Peyer's patch (tissue), 4 donors: ENCODE data around the gene RBM20. TPM values are rescaled to one million over a fixed set of nuclear protein-coding genes. Genes with fewer than 3 reads are reported as not detected.
"Not testable (repeated sequence)": the region's sequence is repeated elsewhere in the genome, so short reads cannot be mapped to it uniquely, and the experiment has no call there.

ENCODE experiments used
- DNase-seq, 3 donors: peaks; one replicate each; pipeline ENCODE4 v3.0.0-alpha.2; 2017 to 2019
- H3K27ac ChIP-seq, 4 donors: fragments of 200-600 bp; sonication (generic); one replicate each; pipeline ENCODE4 v1.5.1; 2016 to 2019
- H3K27me3 ChIP-seq, 2 donors: fragments of 200-600 bp; sonication (generic); one replicate each; pipeline ENCODE4 v1.5.1; 2019
- H3K36me3 ChIP-seq, 3 donors: fragments of 200-600 bp; sonication (generic); one replicate each; pipeline ENCODE4 v1.5.1; 2016 to 2019
- H3K4me1 ChIP-seq, 4 donors: fragments of 200-600 bp; sonication (generic); one replicate each; pipeline ENCODE4 v1.5.1; 2016 to 2019
- H3K4me3 ChIP-seq, 4 donors: fragments of 200-600 bp; sonication (generic); 1 replicate in 3 of 4; 2 replicates in 1 of 4; pipeline ENCODE4 v1.5.1; 2016 to 2019; ENCODE audit warnings: mild to moderate bottlenecking in 1 of 4
- H3K9me3 ChIP-seq, 4 donors: fragments of 200-600 bp; sonication (generic); one replicate each; pipeline ENCODE4 v1.5.1; 2016 to 2019; ENCODE audit warnings: mild to moderate bottlenecking in 1 of 4
- POLR2A ChIP-seq, 2 donors: fragments of 450-650 bp; IDR thresholded peaks; one replicate each; pipeline ENCODE4 v1.5.1; 2017; ENCODE audit warnings: antibody characterized with exemption in 2 of 2, mild to moderate bottlenecking in 2 of 2, moderate library complexity in 2 of 2
- total RNA-seq, 4 donors: library from RNA; depleted of rRNA; stranded (reverse); fragments of >200 nt; gene quantifications; one replicate each; pipeline ENCODE4 v1.1.0, GENCODE V29; 2016
- TF ChIP-seq, protein P1 (sequence below), 6 experiments: fragments of 450-650 bp in 4 of 6; fragments of 200-600 bp in 2 of 6; sonication (generic) in 1 of 6; IDR thresholded peaks; one replicate each; pipeline ENCODE4 v1.5.1; 2017 to 2019; ENCODE audit warnings: antibody characterized with exemption in 6 of 6, mild to moderate bottlenecking in 3 of 6, moderate library complexity in 1 of 6

Gene RBM20
- total RNA-seq, 4 donors from 2014 or later: 0.80 to 4.1 (median 1.2) TPM

DNA sequence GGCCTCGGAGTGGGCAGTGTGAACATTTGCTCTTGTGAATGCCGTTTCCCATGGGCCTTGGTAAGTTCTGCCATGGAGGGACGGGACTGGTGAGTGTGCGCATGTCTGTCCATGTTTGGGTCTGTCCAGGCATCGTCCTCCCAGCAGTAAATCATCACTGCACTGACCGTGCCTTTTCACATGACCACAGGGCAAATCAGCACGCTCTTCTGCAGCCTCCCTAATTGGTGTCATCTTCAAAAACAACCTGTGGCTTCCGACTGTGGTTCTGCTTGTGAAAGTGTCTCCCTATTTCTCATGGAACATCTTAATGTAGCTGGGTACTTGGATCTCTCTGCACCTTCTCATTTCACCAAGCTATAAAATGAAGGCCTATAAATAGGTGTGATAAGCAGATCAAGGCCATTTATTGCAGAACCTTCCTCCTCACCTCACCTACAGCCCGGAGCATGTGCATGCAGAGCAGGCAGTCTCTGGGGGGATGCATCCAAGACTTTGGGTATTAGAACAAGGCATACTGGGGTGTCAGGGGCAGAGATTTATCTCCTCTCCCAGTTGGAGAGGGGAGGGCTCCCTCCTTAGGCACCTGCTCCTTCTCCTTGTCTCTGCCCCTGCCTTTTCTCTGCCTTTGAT lies 77.4 kb downstream of the RBM20 start:
- Histone ChIP-seq H3K4me1 (peaks cover 0 to 7% (median 6%) of the 10 kb centered on the region in 4 donors), H3K27ac (no peak overlapping the region)
- no peak for DNase-seq

DNA sequence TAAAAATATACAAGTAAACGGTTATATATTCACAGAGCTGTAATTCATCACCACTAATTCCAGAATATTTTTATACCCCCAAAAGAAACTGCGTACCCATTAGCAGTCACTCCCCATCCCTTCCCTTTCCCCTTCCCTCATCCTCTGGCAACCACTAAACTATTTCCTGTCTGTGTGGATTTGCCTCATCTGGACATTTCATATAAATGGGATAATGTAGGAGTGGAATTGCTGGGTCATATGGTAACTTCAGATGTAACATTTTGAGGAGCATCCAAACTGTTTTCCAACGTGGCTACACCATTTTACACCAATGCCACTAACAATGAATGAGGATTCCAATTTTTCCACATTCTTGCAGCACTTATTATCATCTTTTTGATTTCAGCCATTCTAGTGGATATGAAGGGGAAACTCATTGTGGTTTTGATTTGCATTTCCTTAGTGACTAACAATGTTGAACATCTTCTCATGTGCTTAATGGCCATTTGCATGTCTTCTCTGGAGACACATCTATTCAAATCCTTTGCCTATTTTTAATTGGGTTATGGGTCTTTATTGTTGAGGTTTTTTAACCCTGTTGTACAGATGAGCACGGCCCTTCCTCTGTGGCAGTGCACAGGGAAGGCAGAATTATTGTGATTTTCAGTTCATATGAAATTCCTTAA lies 79.2 kb downstream of the RBM20 start:
- no peaks in the 10 kb centered on the region for H3K36me3 ChIP-seq
- H3K4me3 ChIP-seq: no peak overlapping the region
- no peaks in the 10 kb centered on the region for H3K9me3 ChIP-seq
- TF ChIP-seq, protein P1, sequence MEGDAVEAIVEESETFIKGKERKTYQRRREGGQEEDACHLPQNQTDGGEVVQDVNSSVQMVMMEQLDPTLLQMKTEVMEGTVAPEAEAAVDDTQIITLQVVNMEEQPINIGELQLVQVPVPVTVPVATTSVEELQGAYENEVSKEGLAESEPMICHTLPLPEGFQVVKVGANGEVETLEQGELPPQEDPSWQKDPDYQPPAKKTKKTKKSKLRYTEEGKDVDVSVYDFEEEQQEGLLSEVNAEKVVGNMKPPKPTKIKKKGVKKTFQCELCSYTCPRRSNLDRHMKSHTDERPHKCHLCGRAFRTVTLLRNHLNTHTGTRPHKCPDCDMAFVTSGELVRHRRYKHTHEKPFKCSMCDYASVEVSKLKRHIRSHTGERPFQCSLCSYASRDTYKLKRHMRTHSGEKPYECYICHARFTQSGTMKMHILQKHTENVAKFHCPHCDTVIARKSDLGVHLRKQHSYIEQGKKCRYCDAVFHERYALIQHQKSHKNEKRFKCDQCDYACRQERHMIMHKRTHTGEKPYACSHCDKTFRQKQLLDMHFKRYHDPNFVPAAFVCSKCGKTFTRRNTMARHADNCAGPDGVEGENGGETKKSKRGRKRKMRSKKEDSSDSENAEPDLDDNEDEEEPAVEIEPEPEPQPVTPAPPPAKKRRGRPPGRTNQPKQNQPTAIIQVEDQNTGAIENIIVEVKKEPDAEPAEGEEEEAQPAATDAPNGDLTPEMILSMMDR (IDR thresholded peaks at IDR 0.05): no peak
- no peak for TF ChIP-seq POLR2A (IDR thresholded peaks at IDR 0.05)
- no peak overlapping the region for H3K27ac ChIP-seq
- DNase-seq: no peak
- H3K4me1 ChIP-seq: peaks cover 0 to 7% (median 6%) of the 10 kb centered on the region in 4 donors
- no peaks in the 10 kb centered on the region for H3K27me3 ChIP-seq

More for the DNA sequence above, 77.4 kb downstream of the RBM20 start:
- Histone ChIP-seq H3K9me3 (no peaks in the 10 kb centered on the region), H3K27me3 (no peaks in the 10 kb centered on the region), H3K36me3 (no peaks in the 10 kb centered on the region), H3K4me3 (no peak overlapping the region)
- no peak for TF ChIP-seq POLR2A (IDR thresholded peaks at IDR 0.05)
- TF ChIP-seq, protein P1 (IDR thresholded peaks at IDR 0.05): no peak

DNA sequence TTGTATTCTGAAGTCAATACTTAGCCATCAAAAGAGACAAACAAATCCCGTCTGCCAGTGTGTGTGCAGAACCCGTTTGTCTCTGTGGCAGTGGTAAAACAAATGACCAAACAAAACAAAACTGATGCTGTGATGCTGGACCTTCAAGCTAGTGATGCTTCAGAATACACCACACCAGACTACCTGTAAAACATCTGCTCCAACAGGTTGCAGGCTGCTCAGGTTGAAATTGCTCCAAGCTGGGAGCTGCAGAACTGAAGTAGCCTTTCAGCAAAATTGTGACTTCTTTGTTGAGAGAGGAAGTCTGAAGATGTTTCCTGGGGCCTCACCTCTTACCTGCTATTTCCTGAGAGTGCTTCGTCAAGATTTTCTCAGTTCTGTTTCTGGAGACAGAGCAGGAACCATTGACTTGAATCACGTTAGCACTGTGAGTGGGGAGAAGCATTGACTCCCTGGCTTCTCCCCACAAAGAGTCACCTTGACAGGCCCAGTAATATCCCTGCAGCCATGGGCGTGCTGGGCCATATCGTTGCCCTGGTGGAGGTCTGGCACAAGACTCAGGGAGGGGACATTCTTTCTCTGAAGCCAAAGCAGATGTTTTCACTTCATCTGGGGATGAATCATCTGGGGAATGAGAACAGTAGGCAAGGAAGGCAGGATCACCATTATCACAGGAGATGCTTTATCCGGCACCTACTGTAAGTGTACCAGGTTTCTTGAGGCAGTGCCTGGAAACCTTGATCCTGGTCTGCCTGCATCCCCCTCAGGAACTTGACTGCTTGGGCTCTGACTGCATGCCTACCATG lies 80.2 kb downstream of the RBM20 start:
- H3K27ac ChIP-seq: no peak overlapping the region
- H3K9me3 ChIP-seq: no peaks in the 10 kb centered on the region
- H3K27me3 ChIP-seq: no peaks in the 10 kb centered on the region
- H3K36me3 ChIP-seq: no peaks in the 10 kb centered on the region
- no peak for DNase-seq
- TF ChIP-seq, protein P1 (IDR thresholded peaks at IDR 0.05): no peak
- TF ChIP-seq POLR2A (IDR thresholded peaks at IDR 0.05): no peak
- H3K4me1 ChIP-seq: peaks cover 0 to 7% (median 6%) of the 10 kb centered on the region in 4 donors
- H3K4me3 ChIP-seq: no peak overlapping the region

DNA sequence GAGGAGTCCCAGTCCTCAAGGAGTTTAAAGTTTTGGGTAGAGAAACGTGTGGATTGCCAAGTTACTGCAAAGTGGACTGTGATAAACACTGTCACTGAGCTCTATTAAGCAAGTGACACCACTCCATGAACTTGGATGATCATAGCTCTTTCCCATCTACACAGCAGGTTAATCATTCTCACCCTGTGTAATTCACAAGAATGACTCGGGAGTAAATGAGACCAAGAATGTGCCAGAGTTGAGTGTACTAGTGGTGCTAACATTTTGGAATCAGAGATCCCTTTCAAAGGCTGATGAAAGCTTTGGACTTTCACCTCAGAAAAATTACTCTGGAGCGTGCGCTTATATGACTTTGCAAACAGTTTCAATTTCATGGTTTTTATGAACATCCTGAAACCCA lies 80.8 kb downstream of the RBM20 start:
- no peak for DNase-seq
- H3K9me3 ChIP-seq: no peaks in the 10 kb centered on the region
- no peaks in the 10 kb centered on the region for H3K36me3 ChIP-seq
- H3K4me1 ChIP-seq: peaks cover 0 to 7% (median 6%) of the 10 kb centered on the region in 4 donors
- H3K27me3 ChIP-seq: no peaks in the 10 kb centered on the region
- TF ChIP-seq, protein P1 (IDR thresholded peaks at IDR 0.05): no peak
- TF ChIP-seq POLR2A (IDR thresholded peaks at IDR 0.05): no peak
- H3K27ac ChIP-seq: no peak overlapping the region
- no peak overlapping the region for H3K4me3 ChIP-seq

DNA sequence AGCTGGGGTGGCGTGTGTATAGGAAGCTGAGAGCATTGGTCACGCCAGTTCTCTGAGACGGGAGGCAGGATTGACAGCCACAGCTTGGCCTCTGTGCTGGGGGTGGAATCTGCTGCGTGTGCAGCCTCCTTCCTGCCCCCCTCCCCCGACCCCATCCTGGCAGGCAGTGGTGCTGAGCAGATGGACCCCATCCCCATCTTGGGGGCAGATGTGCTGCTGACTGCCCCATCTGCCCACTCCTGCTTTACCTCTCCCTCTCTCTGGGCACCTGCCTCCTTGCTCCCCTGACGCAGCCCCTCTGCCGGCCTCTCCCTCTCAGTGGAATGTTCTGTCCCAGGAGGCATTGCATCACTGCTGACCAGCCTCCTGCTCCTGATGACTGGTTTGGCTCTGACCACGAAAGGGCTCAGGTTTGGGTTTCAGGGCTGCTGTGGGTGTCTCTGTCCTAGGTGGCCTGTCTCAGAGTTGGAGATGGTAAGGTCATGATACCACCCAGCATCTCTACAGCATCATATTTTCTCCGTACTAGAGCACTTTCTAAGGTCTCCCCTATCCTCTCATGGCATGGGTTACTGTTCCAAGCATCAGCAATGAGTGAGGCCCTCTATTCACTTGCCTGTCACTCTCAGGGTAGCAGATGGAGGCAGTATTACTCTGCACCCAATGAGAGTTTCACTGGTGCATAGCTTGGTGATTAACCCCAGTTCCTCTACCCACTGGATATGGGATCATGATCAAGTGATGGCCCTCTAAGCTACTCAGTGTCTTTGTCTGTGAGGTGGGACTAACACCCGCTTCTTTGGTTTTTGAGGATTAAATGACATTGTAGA lies 81.9 kb downstream of the RBM20 start:
- no peaks in the 10 kb centered on the region for H3K36me3 ChIP-seq
- H3K27me3 ChIP-seq: no peaks in the 10 kb centered on the region
- peaks cover 0 to 7% (median 6%) of the 10 kb centered on the region in 4 donors for H3K4me1 ChIP-seq
- no peak overlapping the region for H3K4me3 ChIP-seq
- no peak for DNase-seq
- no peak overlapping the region for H3K27ac ChIP-seq
- TF ChIP-seq, protein P1 (IDR thresholded peaks at IDR 0.05): no peak
- no peak for TF ChIP-seq POLR2A (IDR thresholded peaks at IDR 0.05)
- H3K9me3 ChIP-seq: no peaks in the 10 kb centered on the region

DNA sequence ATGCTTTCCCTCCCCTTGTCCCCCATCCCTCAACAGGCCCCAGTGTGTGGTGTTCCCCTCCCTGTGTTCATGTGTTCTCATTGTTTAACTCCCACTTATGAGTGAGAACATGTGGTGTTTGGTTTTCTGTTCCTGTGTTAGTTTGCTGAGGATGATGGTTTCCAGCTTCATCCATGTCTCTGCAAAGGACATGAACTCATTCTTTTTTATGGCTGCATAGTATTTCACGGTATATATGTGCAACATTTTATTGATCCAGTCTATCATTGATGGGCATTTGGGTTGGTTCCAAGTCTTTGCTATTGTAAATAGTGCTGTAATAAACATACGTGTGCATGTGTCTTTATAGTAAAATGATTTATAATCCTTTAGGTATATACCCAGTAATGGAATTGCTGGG lies 83.6 kb downstream of the RBM20 start:
- H3K9me3 ChIP-seq, DNase-seq, H3K4me1 ChIP-seq, H3K36me3 ChIP-seq, H3K27me3 ChIP-seq, H3K4me3 ChIP-seq, H3K27ac ChIP-seq: not testable (repeated sequence)
